ENCODE results near the gene ORM2. TPM values are rescaled to one million over a fixed set of nuclear protein-coding genes. Genes with fewer than 3 reads are reported as not detected.

Gene ORM2
- polyA plus RNA-seq, 3 donors, result 0.30 to 0.33 TPM; not detected in 1

- peaks cover 4% of the 10 kb centered on the region in 2 donors for H3K4me1 ChIP-seq (ENCODE audit: control insufficient read depth in 1 of 2, insufficient read depth in 2 of 2, low read length in 2 of 2)
- Mint-ChIP-seq H3K27ac (no peak overlapping the region), H3K36me3 (no peaks in the 10 kb centered on the region), H3K4me1 (peaks cover 5% of the 10 kb centered on the region), H3K4me3 (no peak overlapping the region), H3K27me3 (ENCODE audit: low read depth in 3 of 3) (peaks cover 5 to 9% (median 8%) of the 10 kb centered on the region in 3 donors), H3K9me3 (peaks cover 0 to 6% (median 0%) of the 10 kb centered on the region in 7 donors)
- no peak for TF ChIP-seq CTCF (IDR thresholded peaks at IDR 0.05)
- DNase-seq, result no peak
- no peak overlapping the region for H3K9ac ChIP-seq (ENCODE audit: insufficient read depth, low read length, poor library complexity, severe bottlenecking)
- no peaks in the 10 kb centered on the region for H4K20me1 ChIP-seq (ENCODE audit: insufficient read depth, low read length)
- intact Hi-C loops (cut with micrococcal nuclease), result no loop called here
- H3K4me2 ChIP-seq (replicated peaks; ENCODE audit: extremely low read depth, low read length, poor library complexity, severe bottlenecking), result no peak overlapping the region
- no peaks in the 10 kb centered on the region for H3K9me3 ChIP-seq (replicated peaks in 1 of 2; ENCODE audit: control insufficient read depth in 1 of 2, insufficient read depth in 1 of 2, low read length in 2 of 2)
- H3K79me2 ChIP-seq (ENCODE audit: insufficient read depth, low read length), result no peaks in the 10 kb centered on the region
- H3K4me3 ChIP-seq (replicated peaks in 1 of 3; ENCODE audit: low read depth in 2 of 3, low read length in 3 of 3), result no peak overlapping the region
- no peaks in the 10 kb centered on the region for H3K27me3 ChIP-seq (ENCODE audit: control insufficient read depth in 2 of 2, insufficient read depth in 2 of 2, low read length in 2 of 2)
- no peaks in the 10 kb centered on the region for H3K36me3 ChIP-seq (replicated peaks in 1 of 2; ENCODE audit: control insufficient read depth in 1 of 2, insufficient read depth in 2 of 2, low read length in 2 of 2)
- WGBS (ENCODE audit: insufficient coverage), result 81% methylated on average over 8 of the region's 12 CpGs
- H2AFZ ChIP-seq (ENCODE audit: insufficient read depth, low read depth, low read length, poor library complexity, severe bottlenecking), result no peak overlapping the region
- H3K27ac ChIP-seq (ENCODE audit: low read depth in 1 of 2, low read length in 2 of 2), result no peak overlapping the region
These were observed 48.1 kb upstream of the ORM2 start for GRCh38 chr9:114281473-114282103.

- H3K9me3 Mint-ChIP-seq, result peaks cover 0 to 6% (median 0%) of the 10 kb centered on the region in 7 donors
- H3K4me3 Mint-ChIP-seq, result no peak overlapping the region
- no peak overlapping the region for H2AFZ ChIP-seq (ENCODE audit: insufficient read depth, low read depth, low read length, poor library complexity, severe bottlenecking)
- H3K27me3 ChIP-seq (ENCODE audit: control insufficient read depth in 2 of 2, insufficient read depth in 2 of 2, low read length in 2 of 2), result no peaks in the 10 kb centered on the region
- no peaks in the 10 kb centered on the region for H3K9me3 ChIP-seq (replicated peaks in 1 of 2; ENCODE audit: control insufficient read depth in 1 of 2, insufficient read depth in 1 of 2, low read length in 2 of 2)
- H3K36me3 ChIP-seq (replicated peaks in 1 of 2; ENCODE audit: control insufficient read depth in 1 of 2, insufficient read depth in 2 of 2, low read length in 2 of 2), result no peaks in the 10 kb centered on the region
- H3K27ac Mint-ChIP-seq, result no peak overlapping the region
- H3K9ac ChIP-seq (ENCODE audit: insufficient read depth, low read length, poor library complexity, severe bottlenecking), result no peak overlapping the region
- H3K4me1 Mint-ChIP-seq, result peaks cover 5% of the 10 kb centered on the region
- H3K4me2 ChIP-seq (replicated peaks; ENCODE audit: extremely low read depth, low read length, poor library complexity, severe bottlenecking), result no peak overlapping the region
- H3K4me1 ChIP-seq (ENCODE audit: control insufficient read depth in 1 of 2, insufficient read depth in 2 of 2, low read length in 2 of 2), result peaks cover 4% of the 10 kb centered on the region in 2 donors
- no peaks in the 10 kb centered on the region for H4K20me1 ChIP-seq (ENCODE audit: insufficient read depth, low read length)
- H3K27ac ChIP-seq (ENCODE audit: low read depth in 1 of 2, low read length in 2 of 2), result no peak overlapping the region
- no peak overlapping the region for H3K4me3 ChIP-seq (replicated peaks in 1 of 3; ENCODE audit: low read depth in 2 of 3, low read length in 3 of 3)
- no peak for TF ChIP-seq CTCF (IDR thresholded peaks at IDR 0.05)
- DNase-seq, result no peak
- WGBS (ENCODE audit: insufficient coverage), result 98% methylated on average over 9 of the region's 10 CpGs
- no peaks in the 10 kb centered on the region for H3K36me3 Mint-ChIP-seq
- H3K79me2 ChIP-seq (ENCODE audit: insufficient read depth, low read length), result no peaks in the 10 kb centered on the region
- intact Hi-C loops (cut with micrococcal nuclease), result no loop called here
- H3K27me3 Mint-ChIP-seq (ENCODE audit: low read depth in 3 of 3), result peaks cover 5 to 8% (median 8%) of the 10 kb centered on the region in 3 donors
These were observed 47.6 kb upstream of the ORM2 start for GRCh38 chr9:114282104-114282485.

Measured in CD14-positive monocyte (primary cell).